Suprapubic skin (tissue), 4 donors: ENCODE data around the gene CREB5. TPM values are rescaled to one million over a fixed set of nuclear protein-coding genes. Genes with fewer than 3 reads are reported as not detected.

Experiments used
- DNase-seq, 2 donors: peaks; one replicate each; pipeline ENCODE4 v3.0.0-alpha.2; 2019; ENCODE audit warnings: low spot score in 2 of 2
- H3K27ac ChIP-seq: fragments of 200-600 bp; sonication (generic); one replicate; pipeline ENCODE4 v1.5.1; 2019
- H3K27me3 ChIP-seq: fragments of 200-600 bp; sonication (generic); one replicate; pipeline ENCODE4 v1.5.1; 2019
- H3K36me3 ChIP-seq: fragments of 200-600 bp; sonication (generic); one replicate; pipeline ENCODE4 v1.5.1; 2019
- H3K4me1 ChIP-seq: fragments of 200-600 bp; sonication (generic); one replicate; pipeline ENCODE4 v1.5.1; 2019
- H3K4me3 ChIP-seq: fragments of 200-600 bp; sonication (generic); one replicate; pipeline ENCODE4 v1.5.1; 2019; ENCODE audit warnings: mild to moderate bottlenecking
- H3K9me3 ChIP-seq: fragments of 200-600 bp; sonication (generic); one replicate; pipeline ENCODE4 v1.5.1; 2019
- EP300 ChIP-seq: sonication (generic); formaldehyde crosslinking; IDR thresholded peaks from one replicate; pipeline ENCODE4 v1.6.1; 2017; ENCODE audit warnings: antibody characterized with exemption
- POLR2A ChIP-seq, 2 donors: fragments of 450-650 bp; IDR thresholded peaks; one replicate each; pipeline ENCODE4 v1.6.1; 2017; ENCODE audit warnings: antibody characterized with exemption in 2 of 2, mild to moderate bottlenecking in 2 of 2, moderate library complexity in 2 of 2
- POLR2AphosphoS5 ChIP-seq, 3 donors: sonication (generic); formaldehyde crosslinking; IDR thresholded peaks; one replicate each; pipeline ENCODE4 v1.6.1; 2017; ENCODE audit warnings: antibody characterized with exemption in 3 of 3
- WGBS: methylation state at CpG from one replicate; pipeline ENCODE4 v1.1.5; 2018; 5-methylcytosine and 5-hydroxymethylcytosine counted together
- total RNA-seq, 4 donors: library from RNA; depleted of rRNA; stranded (reverse); fragments of >200 nt; gene quantifications; one replicate each; pipeline ENCODE4 v1.1.0, GENCODE V29; 2016
- TF ChIP-seq, protein P1 (sequence below), 2 donors: fragments of 200-600 bp in 1 of 2; fragments of 450-650 bp in 1 of 2; sonication (generic) in 1 of 2; IDR thresholded peaks; one replicate each; pipeline ENCODE4 v1.5.1; 2016 to 2019; ENCODE audit warnings: antibody characterized with exemption in 2 of 2, mild to moderate bottlenecking in 1 of 2, moderate library complexity in 1 of 2

The CREB5 gene
- total RNA-seq, 4 donors from 2014 or later: 6.2 to 12.1 (median 10.0) TPM

DNA sequence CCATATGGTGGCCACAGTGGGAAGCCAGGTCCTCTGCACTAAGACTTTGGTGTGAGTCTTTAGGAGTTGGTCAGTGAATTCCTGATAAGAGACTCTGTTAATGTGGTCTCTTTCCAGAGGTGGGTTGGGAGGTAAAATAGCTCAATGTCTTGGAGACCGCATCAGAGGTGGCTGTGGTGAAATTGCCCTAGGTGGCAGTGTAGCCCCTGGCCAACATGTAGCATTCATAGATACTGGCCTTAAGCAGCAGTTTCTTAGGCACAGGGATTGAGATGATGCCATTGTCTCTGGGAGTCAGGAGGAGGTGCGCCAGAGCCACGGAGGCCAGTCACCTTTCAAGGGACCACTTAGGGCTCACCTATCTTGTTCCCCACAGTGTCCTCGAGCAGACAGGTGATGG lies 202.8 kb downstream of the CREB5 start:
- Histone ChIP-seq H3K27me3 (no peaks in the 10 kb centered on the region), H3K4me1 (peaks cover 11% of the 10 kb centered on the region), H3K27ac (no peak overlapping the region), H3K9me3 (no peaks in the 10 kb centered on the region), H3K36me3 (no peaks in the 10 kb centered on the region), H3K4me3 (no peak overlapping the region)
- WGBS: 86% methylated on average over 2 of the region's 4 CpGs
- TF ChIP-seq EP300 (no peak), POLR2AphosphoS5 (IDR thresholded peaks at IDR 0.05) (no peak), POLR2A (IDR thresholded peaks at IDR 0.05) (no peak)
- TF ChIP-seq, protein P1, sequence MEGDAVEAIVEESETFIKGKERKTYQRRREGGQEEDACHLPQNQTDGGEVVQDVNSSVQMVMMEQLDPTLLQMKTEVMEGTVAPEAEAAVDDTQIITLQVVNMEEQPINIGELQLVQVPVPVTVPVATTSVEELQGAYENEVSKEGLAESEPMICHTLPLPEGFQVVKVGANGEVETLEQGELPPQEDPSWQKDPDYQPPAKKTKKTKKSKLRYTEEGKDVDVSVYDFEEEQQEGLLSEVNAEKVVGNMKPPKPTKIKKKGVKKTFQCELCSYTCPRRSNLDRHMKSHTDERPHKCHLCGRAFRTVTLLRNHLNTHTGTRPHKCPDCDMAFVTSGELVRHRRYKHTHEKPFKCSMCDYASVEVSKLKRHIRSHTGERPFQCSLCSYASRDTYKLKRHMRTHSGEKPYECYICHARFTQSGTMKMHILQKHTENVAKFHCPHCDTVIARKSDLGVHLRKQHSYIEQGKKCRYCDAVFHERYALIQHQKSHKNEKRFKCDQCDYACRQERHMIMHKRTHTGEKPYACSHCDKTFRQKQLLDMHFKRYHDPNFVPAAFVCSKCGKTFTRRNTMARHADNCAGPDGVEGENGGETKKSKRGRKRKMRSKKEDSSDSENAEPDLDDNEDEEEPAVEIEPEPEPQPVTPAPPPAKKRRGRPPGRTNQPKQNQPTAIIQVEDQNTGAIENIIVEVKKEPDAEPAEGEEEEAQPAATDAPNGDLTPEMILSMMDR (IDR thresholded peaks at IDR 0.05): no peak
- no peak for DNase-seq

DNA sequence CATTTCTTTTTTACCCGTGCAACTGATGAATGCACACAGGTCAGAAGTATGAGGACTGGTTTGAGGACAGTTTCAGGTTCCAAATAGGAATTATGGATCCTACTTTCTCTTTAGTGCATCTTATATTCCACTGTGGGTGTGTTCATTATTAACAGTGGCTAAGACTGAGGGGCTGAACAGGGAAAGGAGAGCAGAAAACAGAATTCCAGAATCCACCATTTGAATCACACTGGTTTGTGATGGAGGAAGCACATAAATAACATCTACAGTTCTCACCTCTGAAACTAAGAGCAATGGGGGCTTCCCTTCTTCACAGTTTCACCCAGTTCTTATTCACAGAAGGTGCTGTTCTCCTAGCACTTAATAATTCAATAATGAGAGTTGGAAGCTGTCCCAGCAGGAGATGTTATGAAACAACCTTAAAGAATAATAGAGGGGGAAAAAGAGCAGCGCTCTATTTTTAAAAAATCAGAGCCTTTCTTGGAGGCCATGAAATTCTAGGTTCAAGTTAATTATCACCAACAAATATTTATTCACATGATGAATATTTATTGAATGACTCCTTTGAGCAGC lies 205.1 kb downstream of the CREB5 start:
- Histone ChIP-seq H3K4me1 (peaks cover 8% of the 10 kb centered on the region), H3K27me3 (no peaks in the 10 kb centered on the region), H3K9me3 (no peaks in the 10 kb centered on the region), H3K36me3 (no peaks in the 10 kb centered on the region), H3K27ac (no peak overlapping the region), H3K4me3 (no peak overlapping the region)
- TF ChIP-seq, protein P1 (IDR thresholded peaks at IDR 0.05): no peak
- TF ChIP-seq POLR2A (IDR thresholded peaks at IDR 0.05): no peak
- TF ChIP-seq POLR2AphosphoS5 (IDR thresholded peaks at IDR 0.05): no peak
- TF ChIP-seq EP300: no peak
- no peak for DNase-seq
- WGBS: 84% methylated on average over 2 of the region's 2 CpGs

DNA sequence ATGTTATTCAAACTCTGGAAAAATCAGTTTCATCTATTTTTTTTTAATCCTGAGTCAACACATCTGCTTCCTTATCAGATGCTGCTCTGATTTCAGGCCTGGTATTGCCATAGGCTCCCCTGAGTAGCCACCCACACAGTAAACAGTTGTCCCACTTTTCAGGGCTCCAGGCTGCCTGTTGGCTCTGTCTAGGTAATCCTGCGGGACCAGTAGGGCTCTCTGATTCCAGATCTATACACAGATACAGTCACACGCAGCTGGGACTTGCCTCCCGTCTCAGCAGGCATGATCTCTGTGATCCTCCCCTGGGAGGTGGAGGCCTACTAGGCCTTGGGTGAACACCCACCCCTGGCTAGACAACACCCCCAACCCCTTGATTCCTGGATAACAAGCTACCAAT lies 206.1 kb downstream of the CREB5 start:
- Histone ChIP-seq H3K4me1 (peaks cover 12% of the 10 kb centered on the region), H3K9me3 (no peaks in the 10 kb centered on the region), H3K4me3 (no peak overlapping the region), H3K27me3 (no peaks in the 10 kb centered on the region), H3K27ac (no peak overlapping the region), H3K36me3 (no peaks in the 10 kb centered on the region)
- TF ChIP-seq, protein P1 (IDR thresholded peaks at IDR 0.05): no peak
- TF ChIP-seq POLR2AphosphoS5 (IDR thresholded peaks at IDR 0.05) (no peak), EP300 (no peak), POLR2A (IDR thresholded peaks at IDR 0.05) (no peak)
- 48% methylated on average over 3 of the region's 3 CpGs for WGBS
- DNase-seq: no peak

DNA sequence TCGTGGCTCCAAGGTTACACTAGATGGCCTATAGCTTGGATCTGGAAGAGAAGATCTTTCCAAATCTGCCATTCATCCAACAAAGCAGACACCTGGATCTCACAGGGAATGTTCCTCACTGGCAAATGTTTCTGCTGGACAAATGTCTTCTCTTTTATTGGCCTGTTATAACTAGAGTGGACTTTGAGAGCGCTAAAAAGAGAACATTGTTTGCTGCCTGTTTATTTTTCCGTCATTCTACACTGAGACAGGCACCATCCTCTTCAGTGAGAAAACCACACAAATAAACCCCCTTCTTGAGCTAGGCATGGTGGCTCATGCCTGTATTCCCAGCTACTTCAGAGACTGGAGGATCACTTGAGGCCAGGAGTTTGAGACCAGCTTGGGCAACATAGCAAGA lies 206.9 kb downstream of the CREB5 start:
- Histone ChIP-seq H3K4me1 (peaks cover 12% of the 10 kb centered on the region), H3K4me3 (no peak overlapping the region), H3K27ac (no peak overlapping the region), H3K9me3 (no peaks in the 10 kb centered on the region), H3K36me3 (no peaks in the 10 kb centered on the region), H3K27me3 (no peaks in the 10 kb centered on the region)
- WGBS: 97% methylated on average over 3 of the region's 3 CpGs
- TF ChIP-seq, protein P1 (IDR thresholded peaks at IDR 0.05): no peak
- TF ChIP-seq POLR2A (IDR thresholded peaks at IDR 0.05) (no peak), EP300 (no peak), POLR2AphosphoS5 (IDR thresholded peaks at IDR 0.05) (no peak)
- no peak for DNase-seq

DNA sequence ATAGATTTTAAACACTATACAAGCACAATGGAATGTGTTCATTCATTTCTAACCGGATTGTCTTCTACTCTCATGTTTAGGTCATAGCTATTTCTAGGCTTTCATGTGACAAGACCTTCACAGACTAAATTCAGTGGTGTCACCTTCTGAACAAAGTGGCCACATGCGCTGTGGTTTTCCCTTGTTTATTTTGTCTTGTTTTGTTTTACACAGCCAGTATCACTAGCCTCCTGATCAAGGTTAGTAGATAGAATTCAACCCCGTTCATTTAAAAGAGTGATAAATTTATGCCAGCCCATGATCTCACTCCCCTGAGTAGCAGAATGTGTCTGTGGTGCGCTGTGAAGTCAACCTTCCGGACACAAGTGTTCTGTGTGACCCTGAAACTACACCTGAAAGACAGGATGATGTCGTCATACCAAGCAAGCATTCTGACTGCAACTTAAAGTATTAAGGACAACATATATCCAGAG lies 209.1 kb downstream of the CREB5 start:
- Histone ChIP-seq H3K36me3 (no peaks in the 10 kb centered on the region), H3K27ac (no peak overlapping the region), H3K4me1 (peaks cover 15% of the 10 kb centered on the region), H3K4me3 (no peak overlapping the region), H3K9me3 (no peaks in the 10 kb centered on the region), H3K27me3 (no peaks in the 10 kb centered on the region)
- TF ChIP-seq POLR2A (IDR thresholded peaks at IDR 0.05): no peak
- TF ChIP-seq POLR2AphosphoS5 (IDR thresholded peaks at IDR 0.05): no peak
- TF ChIP-seq, protein P1 (IDR thresholded peaks at IDR 0.05): no peak
- DNase-seq: no peak
- WGBS: 85% methylated on average over 6 of the region's 6 CpGs
